Measurements from ENCODE around the gene FBLIM1.
"Not testable (repeated sequence)": the region's sequence is repeated elsewhere in the genome, so short reads cannot be mapped to it uniquely, and the experiment has no call there.

The FBLIM1 gene

DNA sequence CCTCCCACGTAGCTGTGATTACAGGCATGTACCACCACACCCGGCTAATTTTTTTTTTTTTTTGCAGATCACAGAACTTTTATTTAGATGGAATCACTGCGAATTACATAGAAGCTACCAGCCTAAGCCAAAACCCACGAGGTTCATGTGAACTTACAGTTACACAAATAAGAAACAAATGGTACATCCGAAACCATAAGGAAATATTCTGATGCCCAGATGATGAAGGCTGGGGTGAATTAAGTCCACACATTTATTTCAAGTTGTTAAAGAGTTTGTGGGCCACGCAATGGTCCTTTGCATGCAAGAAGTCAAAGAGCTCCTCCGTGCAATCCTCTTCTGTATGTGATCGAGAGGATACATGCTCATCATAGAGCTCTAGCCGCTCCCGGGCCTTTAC lies 48.5 kb downstream of the FBLIM1 start:
- TF ChIP-seq, protein P1, sequence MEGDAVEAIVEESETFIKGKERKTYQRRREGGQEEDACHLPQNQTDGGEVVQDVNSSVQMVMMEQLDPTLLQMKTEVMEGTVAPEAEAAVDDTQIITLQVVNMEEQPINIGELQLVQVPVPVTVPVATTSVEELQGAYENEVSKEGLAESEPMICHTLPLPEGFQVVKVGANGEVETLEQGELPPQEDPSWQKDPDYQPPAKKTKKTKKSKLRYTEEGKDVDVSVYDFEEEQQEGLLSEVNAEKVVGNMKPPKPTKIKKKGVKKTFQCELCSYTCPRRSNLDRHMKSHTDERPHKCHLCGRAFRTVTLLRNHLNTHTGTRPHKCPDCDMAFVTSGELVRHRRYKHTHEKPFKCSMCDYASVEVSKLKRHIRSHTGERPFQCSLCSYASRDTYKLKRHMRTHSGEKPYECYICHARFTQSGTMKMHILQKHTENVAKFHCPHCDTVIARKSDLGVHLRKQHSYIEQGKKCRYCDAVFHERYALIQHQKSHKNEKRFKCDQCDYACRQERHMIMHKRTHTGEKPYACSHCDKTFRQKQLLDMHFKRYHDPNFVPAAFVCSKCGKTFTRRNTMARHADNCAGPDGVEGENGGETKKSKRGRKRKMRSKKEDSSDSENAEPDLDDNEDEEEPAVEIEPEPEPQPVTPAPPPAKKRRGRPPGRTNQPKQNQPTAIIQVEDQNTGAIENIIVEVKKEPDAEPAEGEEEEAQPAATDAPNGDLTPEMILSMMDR (IDR thresholded peaks at IDR 0.05; ENCODE audit: control extremely low read depth, extremely low read depth, low read depth, missing control alignments), result no peak
- ChIA-PET POLR2A (no interaction called here), CTCF (interaction anchor here (1.9 to 2.4 kb wide), 2 partner anchors 11 to 15 kb away, joined by 5 to 9 read pairs; no protein-coding TSS in a partner anchor)
- DNase-seq (ENCODE audit: extremely low spot score), result no peak

DNA sequence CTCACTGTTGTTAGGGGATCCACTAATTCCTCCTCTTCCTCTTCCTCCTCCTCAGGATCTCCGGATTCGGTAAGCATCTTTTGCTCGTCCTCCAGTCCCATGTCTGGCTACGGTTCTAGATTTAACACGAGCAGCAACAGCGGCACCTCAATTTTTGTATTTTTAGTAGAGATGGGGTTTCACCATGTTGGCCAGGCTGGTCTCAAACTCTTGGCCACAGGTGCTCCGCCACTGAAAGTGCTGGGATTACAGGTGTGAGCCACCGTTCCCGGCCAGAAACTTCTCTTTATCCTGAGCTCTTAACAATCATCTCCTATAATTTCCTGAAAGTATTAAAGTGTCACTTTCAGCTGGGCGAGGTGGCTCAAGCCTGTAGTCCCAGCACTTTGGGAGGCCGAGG lies 49.0 kb downstream of the FBLIM1 start, which contains the start of gene UQCRHL:
Gene UQCRHL, minus strand, starts transcription at position 101 of the 400 bp plus-strand sequence. Its CDS starts 0 bp downstream, at position 101.
- CTCF ChIA-PET, result interaction anchor here (1.2 to 2.4 kb wide), 3 partner anchors 10 to 187 kb away, joined by 3 to 9 read pairs (median 5); no protein-coding TSS in a partner anchor
- POLR2A ChIA-PET; DNase-seq (ENCODE audit: extremely low spot score): not testable (repeated sequence)

DNA sequence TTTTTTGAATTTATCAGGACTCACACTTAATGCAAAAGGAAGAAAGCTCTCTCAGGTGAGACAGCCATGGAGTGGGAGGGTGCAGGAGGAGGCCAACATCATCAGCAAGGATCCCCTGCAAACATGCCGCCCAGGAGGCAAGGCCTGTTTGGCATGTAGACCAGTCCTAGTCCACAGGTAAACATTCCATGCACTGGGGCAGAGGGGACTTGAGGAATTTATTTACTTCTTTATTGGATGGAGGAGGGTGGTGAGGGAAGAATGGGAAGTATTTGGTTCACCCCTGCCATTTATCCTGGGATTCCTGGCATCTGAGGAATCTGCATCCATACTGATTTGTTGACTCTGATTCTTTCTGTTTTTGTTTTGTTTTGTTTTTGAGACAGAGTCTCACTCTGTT lies 50.4 kb downstream of the FBLIM1 start:
- CTCF ChIA-PET, result interaction anchor here (1.9 to 2.4 kb wide), 2 partner anchors 9 to 17 kb away, joined by 5 to 9 read pairs; no protein-coding TSS in a partner anchor

DNA sequence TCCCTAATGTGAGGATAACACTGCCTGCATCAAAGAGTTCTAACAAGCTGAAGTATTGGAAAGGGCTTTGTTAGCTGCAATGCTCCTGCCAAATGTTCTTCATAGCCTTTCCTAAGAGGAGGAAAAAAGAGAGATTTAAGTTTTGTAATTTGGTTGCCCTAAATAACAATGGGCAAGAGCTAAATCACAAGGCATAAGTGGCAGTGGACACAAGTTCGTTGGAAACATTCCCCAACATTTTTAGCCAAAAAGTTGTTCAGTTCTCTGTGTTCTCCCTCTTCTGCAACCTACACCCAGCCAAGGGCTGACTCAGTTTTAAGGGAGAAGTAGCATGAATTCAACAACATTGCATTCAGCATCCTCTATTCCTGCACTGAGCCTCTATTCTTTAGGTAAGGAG lies 51.5 kb downstream of the FBLIM1 start:
- TF ChIP-seq, protein P1 (IDR thresholded peaks at IDR 0.05; ENCODE audit: control extremely low read depth, extremely low read depth, low read depth, missing control alignments), result no peak
- ChIA-PET POLR2A (no interaction called here), CTCF (no interaction called here)
- DNase-seq (ENCODE audit: extremely low spot score), result no peak

More for the DNA sequence above, 50.4 kb downstream of the FBLIM1 start:
- POLR2A ChIA-PET, result no interaction called here
- DNase-seq (ENCODE audit: extremely low spot score), result no peak
- TF ChIP-seq, protein P1 (IDR thresholded peaks at IDR 0.05; ENCODE audit: control extremely low read depth, extremely low read depth, low read depth, missing control alignments), result no peak

DNA sequence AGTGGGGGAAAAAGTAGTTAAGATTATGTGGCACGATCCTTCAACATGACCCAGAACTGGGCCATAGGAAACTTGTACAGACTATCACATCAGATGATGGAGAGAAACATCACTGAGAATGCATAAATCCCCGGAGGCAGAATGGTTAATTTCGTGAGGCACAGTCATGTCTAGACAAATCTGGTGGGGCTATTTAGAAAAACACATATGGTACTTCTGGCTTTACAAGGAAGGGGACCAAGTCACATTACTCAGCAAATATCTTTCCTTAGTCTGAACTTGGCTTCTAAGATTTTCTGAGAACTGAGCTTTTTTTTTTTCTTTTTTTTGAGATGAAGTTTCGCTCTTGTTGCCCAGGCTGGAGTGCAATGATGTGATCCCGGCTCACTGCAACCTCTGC lies 58.1 kb downstream of the FBLIM1 start:
- TF ChIP-seq, protein P1 (IDR thresholded peaks at IDR 0.05; ENCODE audit: control extremely low read depth, extremely low read depth, low read depth, missing control alignments), result no peak
- no peak for DNase-seq (ENCODE audit: extremely low spot score)
- ChIA-PET CTCF (interaction anchor here (1.0 to 2.5 kb wide), 8 partner anchors 13 to 193 kb away, joined by 4 to 8 read pairs (median 6); no protein-coding TSS in a partner anchor), POLR2A (no interaction called here)

DNA sequence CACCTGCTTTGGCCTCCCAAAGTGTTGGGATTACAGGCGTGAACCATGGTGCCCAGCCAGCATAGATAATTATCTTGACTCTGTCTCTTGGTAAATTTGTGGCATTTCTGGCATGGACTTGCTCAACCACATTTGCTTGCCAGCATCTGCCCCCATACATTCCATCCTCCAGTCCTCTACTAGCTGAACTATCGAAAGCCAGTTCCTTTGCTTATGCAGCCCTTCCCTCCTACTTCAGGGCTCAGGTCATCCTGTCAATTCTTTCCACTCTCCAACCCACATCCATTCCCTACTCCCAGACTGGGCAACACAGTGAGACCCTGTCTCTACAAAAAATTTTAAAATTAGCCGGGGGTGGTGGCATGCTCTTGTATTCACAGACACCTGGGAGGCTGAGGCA lies 61.9 kb downstream of the FBLIM1 start:
- no peak for DNase-seq (ENCODE audit: extremely low spot score)
- TF ChIP-seq, protein P1 (IDR thresholded peaks at IDR 0.05; ENCODE audit: control extremely low read depth, extremely low read depth, low read depth, missing control alignments), result no peak
- POLR2A ChIA-PET, result no interaction called here
- CTCF ChIA-PET, result interaction anchor here (1.6 kb wide), 1 partner anchor 29 kb away, joined by 4 read pairs; no protein-coding TSS in a partner anchor

DNA sequence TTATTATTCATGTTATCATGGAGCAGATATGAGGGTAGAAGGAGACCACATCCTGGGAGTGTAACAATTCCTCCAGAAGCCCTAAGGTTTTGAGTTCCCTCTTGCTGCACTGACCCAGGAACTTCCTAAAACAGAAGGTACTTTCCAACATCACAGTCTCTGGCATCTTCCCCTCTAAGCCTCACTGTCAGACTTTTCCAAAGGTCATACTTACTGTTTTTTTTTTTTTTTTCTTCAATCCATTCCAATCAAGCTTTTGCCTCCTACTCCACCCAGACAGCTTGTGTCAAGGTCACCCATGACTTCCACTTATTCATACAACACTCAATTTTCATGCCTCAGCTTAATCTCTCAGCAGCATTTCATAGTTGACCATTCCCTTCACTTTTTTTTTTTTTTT lies 67.2 kb downstream of the FBLIM1 start:
- DNase-seq (ENCODE audit: extremely low spot score), result no peak
- ChIA-PET POLR2A (no interaction called here), CTCF (no interaction called here)
- TF ChIP-seq, protein P1 (IDR thresholded peaks at IDR 0.05; ENCODE audit: control extremely low read depth, extremely low read depth, low read depth, missing control alignments), result no peak
